HTERT RPE-1 (cell line): ENCODE measurements around the gene TNFAIP1.
"Not testable (repeated sequence)": the region's sequence is repeated elsewhere in the genome, so short reads cannot be mapped to it uniquely, and the experiment has no call there.

Source experiments
- in situ Hi-C: fragments of 300-500 bp; cut with MboI; formaldehyde crosslinking; loops from 4 replicates; pipeline ENCODE4 v1.14.3; 2020; ENCODE audit warnings: low sequenced_read_pairs

The TNFAIP1 gene

DNA sequence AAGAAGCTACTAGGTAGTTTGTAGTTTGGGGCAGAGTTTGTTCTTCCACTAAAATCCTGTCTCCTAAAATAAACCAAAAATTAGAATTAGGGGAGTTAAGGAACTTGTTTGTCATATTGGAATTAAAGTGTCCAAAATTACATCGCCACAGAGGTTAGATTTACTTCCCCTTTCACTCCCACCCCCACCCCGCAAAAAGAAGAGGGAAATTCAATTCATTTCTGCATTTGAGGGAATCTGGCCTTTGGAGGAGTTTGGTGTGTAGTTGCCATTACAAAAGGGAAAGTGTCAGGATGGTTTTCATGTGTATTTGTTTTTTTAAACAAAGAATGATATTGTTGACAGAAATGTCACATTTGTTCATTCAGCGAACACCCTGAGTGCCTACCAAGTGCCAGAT is 10.8 kb upstream of the TNFAIP1 start:
- in situ Hi-C loops = no loop called here

DNA sequence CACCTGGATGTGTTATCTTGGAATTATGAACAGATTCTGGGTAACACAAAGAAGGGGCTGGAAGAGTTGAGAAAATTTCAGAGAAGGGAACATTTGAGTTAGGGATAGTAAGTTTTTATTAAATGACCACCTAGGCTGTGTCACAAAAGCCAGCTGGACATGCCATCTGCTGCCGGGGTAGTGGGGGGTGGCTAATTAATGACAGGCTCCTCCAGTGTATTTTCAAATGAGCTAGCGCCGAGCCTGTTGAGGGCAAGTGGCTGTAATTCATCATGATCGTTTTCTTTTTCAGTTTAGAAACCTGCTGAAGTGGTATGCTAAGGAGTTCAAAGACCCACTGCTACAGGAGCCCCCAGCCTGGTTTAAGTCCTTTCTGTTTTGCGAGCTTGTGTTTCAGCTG is 10.3 kb upstream of the TNFAIP1 start:
- in situ Hi-C loops = no loop called here

DNA sequence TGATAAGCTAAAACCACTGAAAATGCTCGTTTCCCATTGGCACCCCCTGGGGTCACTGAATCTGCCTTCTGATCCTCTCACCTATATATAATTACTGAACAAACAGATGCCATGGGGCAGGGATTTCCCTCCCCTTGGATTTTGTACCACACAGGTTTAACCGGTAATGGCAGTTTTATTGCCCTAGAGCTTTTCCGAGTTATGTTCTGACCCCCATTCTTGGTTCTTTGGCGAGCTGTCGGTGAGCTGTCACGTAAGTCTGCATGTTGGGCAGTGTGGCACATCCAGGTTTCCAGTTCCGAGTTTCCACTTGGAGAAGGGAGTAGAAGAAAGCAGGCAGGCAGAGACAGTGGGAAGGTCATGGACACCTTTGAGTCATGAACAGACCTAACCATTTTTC is 9.4 kb upstream of the TNFAIP1 start:
- in situ Hi-C loops = no loop called here

DNA sequence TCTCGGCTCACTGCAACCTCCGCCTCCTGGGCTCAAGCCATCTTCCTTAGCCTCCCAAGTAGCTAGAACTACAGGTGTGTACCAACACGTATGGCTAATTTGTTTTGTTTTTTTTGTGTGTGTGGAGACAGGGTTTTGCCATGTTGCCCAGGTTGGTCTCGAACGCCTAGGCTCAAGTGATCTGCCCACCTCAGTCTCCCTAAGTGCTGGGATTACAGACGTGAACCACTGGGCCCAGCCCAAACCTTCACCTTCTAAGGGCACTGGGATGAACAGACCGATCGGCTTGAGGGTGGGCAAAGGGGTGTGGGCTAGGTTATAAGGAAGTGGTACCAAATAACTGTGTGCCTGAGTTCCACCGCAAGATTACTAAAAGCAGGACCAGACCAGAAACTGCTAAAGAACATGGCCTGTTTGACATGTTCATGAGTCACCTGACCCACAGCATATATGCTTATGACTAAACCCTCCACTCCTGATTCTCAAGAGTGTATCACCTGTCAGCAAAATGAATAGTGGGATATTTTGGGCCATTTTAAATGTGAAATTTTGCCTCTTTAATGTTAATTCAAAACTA is 8.4 kb upstream of the TNFAIP1 start:
- in situ Hi-C loops = no loop called here

DNA sequence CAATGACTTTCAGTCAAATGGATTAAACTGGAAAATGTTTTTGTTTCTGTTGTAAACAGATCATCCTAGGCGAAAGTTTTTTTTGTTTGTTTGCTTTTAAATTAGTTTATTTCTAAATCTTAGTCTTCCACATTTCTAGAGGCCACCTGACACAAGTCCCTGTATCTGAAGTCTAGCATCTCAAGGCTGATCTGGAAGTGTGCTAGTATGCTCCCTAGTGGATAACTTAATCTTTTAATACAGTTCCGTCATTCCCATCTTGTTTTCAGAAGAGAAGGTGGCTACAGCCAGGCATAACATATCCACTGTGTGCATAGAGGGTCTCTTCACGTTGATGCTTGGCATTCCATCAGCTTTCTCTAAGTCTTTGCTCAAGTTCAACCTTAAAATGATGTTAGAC is 7.9 kb upstream of the TNFAIP1 start:
- in situ Hi-C loops = no loop called here

DNA sequence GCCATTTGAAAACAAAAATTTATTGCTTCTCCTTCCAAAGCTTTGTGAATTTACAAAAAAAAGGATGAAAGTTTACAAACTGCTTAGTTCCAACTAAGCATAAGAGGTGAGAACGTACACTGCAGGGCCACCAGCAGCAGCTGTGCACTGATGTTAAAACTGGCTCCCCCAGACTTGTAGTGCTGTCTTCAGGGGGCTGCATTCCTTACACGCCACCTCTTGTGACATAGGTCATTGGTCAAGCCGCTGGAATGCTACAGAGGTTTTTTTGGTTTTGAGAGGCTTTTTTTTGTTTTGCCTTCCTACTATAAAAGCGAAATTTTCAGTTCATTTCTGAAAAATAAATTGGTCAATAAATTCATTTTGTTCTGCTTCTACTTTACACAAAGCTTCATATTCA is 7.2 kb upstream of the TNFAIP1 start:
- in situ Hi-C loops = no loop called here

DNA sequence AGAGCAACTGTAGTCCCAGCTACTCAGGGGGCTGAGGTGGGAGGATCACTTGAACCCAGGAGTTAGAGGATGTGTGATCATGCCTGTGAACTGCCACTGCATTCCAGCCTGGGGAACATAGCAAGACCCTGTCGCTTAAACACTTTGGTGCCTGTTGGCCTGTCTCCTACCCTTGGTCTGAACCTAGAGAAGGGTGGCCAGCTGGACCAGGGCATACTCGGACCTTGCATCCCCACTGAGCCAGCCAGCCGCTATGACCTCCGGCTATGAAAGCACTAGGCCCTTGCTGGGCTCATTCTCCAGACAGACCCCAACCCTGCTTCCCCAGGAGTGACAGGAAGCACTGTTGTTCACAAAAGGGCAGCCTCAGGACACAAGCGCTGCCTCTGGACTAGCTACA is 4.9 kb upstream of the TNFAIP1 start:
- in situ Hi-C loops = no loop called here

DNA sequence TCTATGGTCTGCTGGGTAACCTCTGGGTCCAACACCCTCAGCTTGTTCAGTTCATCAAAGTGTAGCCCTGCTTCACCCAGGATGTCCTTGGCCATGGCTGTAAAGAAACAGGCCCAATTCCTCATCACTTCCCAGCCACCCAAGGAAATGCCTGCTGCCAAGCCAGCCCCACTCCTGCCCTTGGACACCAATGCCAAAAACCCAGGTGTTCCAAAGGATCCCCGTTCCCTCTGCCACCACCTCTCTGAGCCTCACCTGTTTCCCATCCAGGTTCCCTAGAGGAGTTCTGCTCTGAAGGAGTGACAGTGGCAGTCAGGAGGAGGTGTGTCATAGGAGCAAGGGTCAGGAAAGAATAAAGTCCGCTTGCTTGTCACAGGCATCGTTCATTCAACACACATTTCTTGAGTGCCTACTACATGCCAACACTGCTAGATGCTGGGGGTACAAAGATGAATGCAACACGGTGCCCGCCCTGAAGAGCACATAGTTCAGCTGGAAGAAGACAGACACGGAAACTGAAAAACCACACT is 3.6 kb upstream of the TNFAIP1 start:
- in situ Hi-C loops = no loop called here

DNA sequence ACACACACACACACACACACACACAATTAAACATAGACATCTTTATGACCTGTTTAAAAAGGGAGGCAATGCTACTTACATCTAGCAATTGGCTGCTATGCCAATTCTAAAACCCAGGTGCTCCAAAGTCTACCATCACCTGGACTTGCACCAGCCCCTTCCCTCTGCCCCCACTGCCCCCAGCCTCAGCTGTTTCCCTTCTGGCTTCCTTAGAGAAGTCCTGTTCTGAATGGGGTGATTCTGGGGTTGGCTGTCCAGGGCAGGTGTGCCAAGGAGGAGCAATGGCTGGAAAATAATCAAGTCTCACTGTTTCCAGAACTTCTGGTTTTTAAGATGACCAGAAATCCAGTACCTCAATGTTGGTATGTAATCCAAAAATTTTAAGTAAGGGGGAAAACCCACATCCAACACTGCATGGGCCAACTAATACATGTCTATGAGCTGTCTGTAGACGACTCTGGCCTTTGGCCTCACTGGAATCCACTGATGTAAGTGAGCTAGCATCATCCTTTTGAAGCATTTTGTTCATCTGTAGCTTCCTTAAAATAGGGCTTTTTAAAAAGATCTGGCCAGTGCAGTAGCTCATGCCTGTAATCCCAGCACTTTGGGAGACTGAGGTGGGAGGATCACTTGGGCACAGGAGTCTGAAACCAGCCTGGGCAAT is 2.3 kb upstream of the TNFAIP1 start:
- in situ Hi-C loops = no loop called here

DNA sequence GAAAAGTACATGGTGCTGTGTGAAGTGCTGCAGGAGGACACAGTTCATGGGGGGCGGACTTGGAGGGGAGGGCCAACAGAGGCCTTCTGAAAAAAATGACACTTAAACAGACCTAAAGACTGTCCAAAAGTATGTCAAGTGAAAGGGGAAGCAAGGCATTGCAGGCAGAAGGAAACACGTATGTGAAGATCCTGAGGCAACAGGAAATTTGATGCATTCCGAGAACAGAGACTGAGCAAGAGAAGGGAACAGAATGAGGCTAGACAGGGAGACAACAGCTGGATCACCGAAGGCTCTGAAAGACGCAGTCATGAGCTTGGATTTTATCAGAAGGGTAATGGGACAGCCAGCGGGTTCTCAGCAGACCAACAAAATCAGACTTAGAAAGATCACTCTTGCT is 1.4 kb upstream of the TNFAIP1 start:
- in situ Hi-C loops = no loop called here

DNA sequence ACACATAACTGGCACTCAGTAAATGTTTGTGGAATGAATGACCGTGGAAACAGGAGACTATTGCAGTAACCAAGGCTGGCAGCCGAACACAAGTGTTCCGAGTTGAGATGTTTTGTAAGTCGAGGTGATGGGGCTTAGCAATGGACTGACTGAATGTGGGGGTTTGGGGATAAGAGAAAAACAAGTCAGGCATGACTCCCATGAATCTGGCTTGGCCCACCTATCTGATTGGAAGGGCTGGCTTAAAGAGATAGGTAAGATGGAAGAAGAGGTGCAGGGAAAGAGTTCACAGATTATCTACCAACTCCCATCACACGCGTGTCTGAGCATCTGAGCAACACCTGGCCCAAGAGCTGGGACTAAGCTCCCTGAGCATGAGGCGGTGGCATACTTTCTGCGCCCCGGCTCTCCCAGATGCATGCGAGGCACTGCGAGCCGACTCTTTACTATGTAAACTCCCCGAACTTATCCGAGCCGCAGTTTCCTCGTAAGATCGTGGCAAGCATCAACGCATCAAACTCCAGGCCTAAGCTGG is 828 bp upstream of the TNFAIP1 start:
- in situ Hi-C loops = no loop called here

DNA sequence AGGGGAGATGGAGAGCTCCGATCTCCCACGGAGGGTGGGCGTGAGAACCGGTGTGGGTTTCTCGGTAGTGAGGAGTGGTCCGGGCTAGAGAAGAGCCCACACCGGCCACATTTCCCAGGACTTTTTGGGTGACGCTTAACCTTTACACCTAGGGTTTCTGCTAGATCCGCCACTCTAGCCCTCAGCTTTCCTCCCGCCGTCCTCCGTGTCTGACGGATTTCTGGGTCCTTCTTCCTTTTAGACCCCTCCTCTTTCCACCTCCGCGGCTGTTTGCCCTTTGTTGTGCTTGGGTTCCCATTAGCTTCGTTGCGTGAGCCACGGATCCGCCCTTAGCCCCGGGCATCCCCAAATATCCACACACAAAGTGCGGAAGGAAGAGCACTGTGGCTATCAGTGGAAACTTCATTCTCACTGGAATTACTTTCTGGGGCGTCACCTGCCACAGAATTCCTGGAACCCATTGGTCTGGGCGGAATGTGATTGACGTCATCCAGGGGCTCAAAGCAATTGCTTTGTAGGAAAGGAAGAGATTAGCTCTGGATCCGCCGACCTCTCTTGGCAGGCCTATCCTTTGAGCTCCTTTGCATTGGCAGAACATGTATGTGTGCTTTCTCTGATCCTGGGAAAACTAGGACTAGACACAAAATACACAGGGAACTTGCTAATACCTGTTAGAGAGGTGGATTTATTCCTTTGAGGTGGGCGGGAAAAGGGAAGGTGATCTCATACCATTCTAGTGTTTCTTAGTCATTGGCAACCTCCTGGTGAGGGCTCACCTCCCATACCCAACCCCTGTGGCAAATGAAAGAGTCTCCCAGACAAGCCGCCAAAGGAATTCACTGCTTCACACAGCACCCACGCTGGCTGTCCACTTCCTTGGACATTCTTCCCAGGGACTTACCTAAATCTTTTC is 654 bp downstream of the TNFAIP1 start:
- in situ Hi-C loops = no loop called here

DNA sequence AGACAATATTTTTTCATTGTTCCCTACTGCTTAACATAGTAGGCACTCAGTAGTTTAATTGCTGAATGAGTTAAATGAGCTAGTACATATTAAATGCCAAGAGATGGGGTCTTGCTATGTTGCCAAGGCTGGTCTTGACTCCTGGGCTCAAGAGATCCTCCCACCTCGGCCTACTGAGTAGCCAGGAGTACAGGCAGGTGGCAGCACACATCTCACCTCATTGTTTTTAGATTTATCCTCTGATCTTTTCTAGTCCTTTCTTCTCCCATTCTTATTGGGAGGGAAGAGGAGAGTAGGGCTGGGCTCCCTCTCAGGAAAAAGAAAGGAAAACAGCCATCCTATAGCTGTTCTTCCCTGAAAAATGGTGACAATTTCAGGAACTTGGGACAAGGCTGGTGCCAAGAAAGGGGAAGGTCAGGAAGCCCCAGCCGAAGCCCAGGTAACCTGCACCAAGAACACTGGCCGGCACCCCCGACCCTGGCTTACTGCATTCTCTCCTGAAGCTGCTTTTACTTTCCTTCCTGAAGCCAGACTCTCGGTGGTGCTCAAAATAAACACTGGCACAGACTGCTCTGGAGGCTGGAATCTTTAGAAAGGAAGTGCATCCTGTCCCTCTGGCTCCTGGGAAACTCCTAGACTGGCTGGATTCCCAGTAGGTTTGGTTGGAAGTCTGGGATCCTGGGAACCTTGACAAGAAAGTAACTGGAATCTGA is 2.7 kb downstream of the TNFAIP1 start:
- in situ Hi-C loops = no loop called here

DNA sequence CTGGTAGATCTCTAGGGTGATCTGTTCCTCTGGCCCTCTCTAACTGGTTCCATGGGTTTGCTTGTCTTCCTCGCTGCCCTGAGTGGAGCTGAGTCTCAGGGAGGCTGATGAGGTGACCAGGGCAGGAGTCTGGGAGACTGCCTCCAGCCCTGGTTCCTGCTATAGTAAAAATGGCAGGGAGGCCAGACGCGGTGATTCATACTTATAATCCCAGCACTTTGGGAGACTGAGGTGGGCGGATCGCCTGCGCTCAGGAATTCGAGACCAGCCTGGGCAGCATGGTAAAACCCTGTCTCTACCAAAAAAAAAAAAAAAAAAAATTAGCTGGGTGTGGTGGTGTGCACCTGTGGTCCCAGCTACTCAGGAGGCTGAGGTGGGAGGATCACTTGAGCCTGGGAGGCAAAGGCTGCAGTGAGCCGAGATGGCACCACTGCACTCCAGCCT is 3.2 kb downstream of the TNFAIP1 start:
- in situ Hi-C loops = not testable (repeated sequence)

DNA sequence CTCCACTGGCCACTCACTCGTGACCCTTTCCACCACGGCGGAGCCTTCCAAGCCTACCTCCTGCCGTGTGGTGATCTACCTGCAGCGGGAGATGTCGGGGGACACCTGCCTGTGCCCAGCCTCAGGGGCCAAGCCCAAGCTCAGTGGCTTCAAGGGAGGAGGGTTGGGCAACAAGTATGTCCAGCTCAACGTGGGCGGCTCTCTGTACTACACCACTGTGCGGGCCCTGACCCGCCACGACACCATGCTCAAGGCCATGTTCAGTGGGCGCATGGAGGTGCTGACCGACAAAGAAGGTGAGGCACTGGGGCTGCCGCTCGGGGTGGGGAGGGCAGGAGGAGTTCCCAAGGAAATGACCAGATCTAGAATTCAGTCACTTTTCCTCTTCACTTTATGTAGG is 3.9 kb downstream of the TNFAIP1 start:
- in situ Hi-C loops = no loop called here

DNA sequence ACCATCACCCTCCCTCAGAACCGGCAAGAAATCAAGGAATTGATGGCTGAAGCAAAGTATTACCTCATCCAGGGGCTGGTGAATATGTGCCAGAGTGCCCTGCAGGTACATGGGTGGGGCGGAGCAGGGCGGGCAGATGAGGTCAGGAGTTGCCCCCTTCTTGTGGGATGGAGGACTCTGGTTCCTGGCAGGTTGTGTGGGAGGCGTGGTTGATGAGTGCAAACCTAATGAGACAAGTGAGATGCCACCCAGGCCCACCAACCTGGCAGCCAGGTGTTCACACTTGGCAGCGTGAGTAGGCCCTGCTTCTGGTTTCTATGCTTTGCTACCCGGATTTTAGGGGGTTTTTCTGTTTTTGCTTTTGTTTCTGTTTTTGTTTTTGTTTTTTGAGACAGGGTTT is 4.8 kb downstream of the TNFAIP1 start:
- in situ Hi-C loops = no loop called here

DNA sequence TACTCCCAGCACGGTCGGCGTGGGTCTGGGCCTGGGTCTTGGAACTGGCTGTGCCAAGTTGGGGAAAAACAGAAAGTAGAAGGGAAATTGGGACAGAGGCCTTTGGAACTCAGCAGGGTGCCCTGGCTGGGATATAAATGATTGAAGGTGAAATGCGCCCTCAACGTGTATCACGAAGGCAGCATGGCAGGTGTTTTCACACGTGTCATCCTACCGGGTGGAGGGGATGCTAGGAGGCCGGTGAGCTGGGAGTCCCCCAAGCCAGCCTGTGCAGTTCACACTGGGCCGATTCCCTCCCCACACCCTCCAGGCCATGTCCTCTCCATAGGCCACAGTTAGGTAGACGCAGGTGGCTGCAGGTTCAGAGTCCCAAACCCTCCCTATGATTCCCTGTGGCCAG is 6.0 kb downstream of the TNFAIP1 start:
- in situ Hi-C loops = no loop called here

DNA sequence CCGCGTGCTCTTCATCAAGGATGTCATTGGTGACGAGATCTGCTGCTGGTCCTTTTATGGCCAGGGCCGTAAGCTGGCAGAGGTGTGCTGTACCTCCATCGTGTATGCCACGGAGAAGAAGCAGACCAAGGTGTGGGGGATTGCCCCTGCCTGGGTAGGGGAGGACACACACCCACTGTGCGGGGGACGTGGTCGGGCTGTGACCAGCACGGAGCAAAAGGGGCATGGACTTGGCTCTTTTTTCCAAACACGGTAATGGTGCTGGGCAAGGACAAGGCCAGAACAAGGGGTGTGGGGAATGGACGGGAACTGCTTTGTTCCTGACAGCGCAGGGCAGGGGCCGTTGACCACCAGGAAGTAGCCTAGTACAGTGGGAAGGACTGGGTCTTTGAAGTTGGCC is 6.8 kb downstream of the TNFAIP1 start:
- in situ Hi-C loops = no loop called here

DNA sequence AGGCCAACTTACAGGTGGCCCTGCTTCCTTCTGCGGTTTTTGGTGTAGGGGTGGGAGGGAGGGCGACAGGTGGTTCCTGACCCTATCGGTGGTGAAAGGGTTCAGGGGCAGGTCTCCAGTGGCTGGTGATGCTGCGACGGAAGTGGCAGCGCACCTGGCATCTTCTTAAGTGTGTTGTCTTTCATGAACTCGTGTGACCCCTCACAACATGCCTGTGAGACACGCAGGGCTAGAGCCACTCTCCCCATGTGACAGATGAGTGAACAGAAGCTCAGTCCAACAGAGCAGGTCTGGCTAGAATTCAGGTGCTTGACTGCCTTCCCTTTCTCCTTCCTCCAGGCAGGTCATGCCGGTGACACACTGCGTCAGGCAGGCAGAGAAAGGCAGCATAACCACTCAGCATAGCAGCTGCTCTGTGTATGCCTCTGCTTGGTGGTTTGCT is 8.0 kb downstream of the TNFAIP1 start:
- in situ Hi-C loops = no loop called here

DNA sequence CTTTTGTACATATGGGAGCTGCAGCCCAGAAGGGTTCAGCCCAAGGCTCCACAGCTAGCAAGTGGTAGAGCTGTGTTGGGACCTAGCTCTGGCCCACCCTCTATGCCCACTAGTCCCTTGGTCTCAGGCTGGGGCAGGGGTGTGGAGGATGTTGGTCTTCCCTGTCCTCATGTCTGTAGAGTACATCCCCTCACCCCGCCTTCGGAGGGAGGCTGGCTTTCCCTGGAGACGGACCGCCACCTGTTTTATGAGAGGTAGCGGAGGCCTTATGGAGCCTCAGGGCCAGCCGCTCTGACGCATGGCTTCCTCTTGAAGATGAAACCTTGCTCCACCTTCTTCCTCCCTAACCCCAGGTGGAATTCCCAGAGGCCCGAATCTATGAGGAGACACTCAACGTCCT is 8.4 kb downstream of the TNFAIP1 start:
- in situ Hi-C loops = no loop called here

DNA sequence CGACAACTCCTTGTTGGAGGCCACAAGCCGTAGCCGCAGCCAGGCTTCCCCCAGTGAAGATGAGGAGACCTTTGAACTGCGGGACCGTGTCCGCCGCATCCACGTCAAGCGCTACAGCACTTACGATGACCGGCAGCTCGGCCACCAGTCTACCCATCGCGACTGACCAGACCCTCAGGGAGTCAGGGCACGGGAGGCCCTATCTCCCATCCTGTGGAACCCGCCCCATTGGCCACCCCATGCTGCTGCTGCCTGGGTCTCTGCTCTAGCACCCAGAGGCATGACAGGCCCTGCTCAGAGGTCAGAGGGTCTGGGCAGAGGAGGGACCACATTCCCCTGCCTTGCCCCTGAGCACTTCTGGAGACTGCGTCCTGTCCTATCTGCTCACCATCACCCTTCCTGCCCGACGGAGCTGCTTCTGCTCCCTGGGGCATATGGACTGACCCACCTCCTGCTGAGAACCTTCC is 8.9 kb downstream of the TNFAIP1 start:
- in situ Hi-C loops = no loop called here
